Measurements from ENCODE around the gene PYCR2.

PYCR2 gene

GRCh38 chr1:225879521-225880221 lies 44.4 kb downstream of the PYCR2 start:
- DNase-seq (no peak), ATAC-seq (replicated peaks) (no peak)
- H3K4me3 Mint-ChIP-seq = peak overlapping the region; percentile 91 to 93
- H3K9me3 Mint-ChIP-seq = no peaks in the 10 kb centered on the region
- peaks cover 37% of the 10 kb centered on the region for H3K36me3 Mint-ChIP-seq (ENCODE audit: insufficient read depth)
- H3K4me1 Mint-ChIP-seq (ENCODE audit: low read depth in 2 of 2) = peaks cover 58 to 63% of the 10 kb centered on the region in 2 donors
- H3K27me3 Mint-ChIP-seq = no peaks in the 10 kb centered on the region
- peak overlapping the region; percentile 67 to 91 for H3K27ac Mint-ChIP-seq

- H3K27me3 Mint-ChIP-seq = no peaks in the 10 kb centered on the region
- peak overlapping the region; percentile 91 to 93 for H3K4me3 Mint-ChIP-seq
- DNase-seq (no peak), ATAC-seq (replicated peaks) (no peak)
- H3K36me3 Mint-ChIP-seq (ENCODE audit: insufficient read depth) = peaks cover 42% of the 10 kb centered on the region
- peak overlapping the region; percentile 67 to 91 for H3K27ac Mint-ChIP-seq
- peaks cover 57 to 67% of the 10 kb centered on the region in 2 donors for H3K4me1 Mint-ChIP-seq (ENCODE audit: low read depth in 2 of 2)
- H3K9me3 Mint-ChIP-seq = no peaks in the 10 kb centered on the region
Observed at GRCh38 chr1:225878282-225878681, 45.8 kb downstream of the PYCR2 start.

- H3K4me1 Mint-ChIP-seq (ENCODE audit: low read depth in 2 of 2) = peaks cover 58 to 64% of the 10 kb centered on the region in 2 donors
Observed at GRCh38 chr1:225877580-225877979, 46.5 kb downstream of the PYCR2 start.

GRCh38 chr1:225876900-225877510 lies 47.0 kb downstream of the PYCR2 start:
- Mint-ChIP-seq H3K9me3 (no peaks in the 10 kb centered on the region), H3K27ac (peak overlapping the region; percentile 49 to 67)

More at GRCh38 chr1:225877580-225877979, 46.5 kb downstream of the PYCR2 start:
- ATAC-seq (replicated peaks) (no peak), DNase-seq (no peak)
- H3K27me3 Mint-ChIP-seq = no peaks in the 10 kb centered on the region
- H3K4me3 Mint-ChIP-seq = peak overlapping the region; percentile 51 to 91
- H3K9me3 Mint-ChIP-seq = no peaks in the 10 kb centered on the region
- H3K27ac Mint-ChIP-seq = peak overlapping the region; percentile 49 to 67
- H3K36me3 Mint-ChIP-seq (ENCODE audit: insufficient read depth) = peaks cover 47% of the 10 kb centered on the region

GRCh38 chr1:225875044-225875815 lies 48.8 kb downstream of the PYCR2 start:
- H3K36me3 Mint-ChIP-seq (ENCODE audit: insufficient read depth) = peaks cover 66% of the 10 kb centered on the region
- H3K27ac Mint-ChIP-seq = peak overlapping the region; percentile 13 to 60
- H3K9me3 Mint-ChIP-seq = no peaks in the 10 kb centered on the region
- no peak overlapping the region for H3K4me3 Mint-ChIP-seq
- H3K4me1 Mint-ChIP-seq (ENCODE audit: low read depth in 2 of 2) = peaks cover 55 to 61% of the 10 kb centered on the region in 2 donors
- no peaks in the 10 kb centered on the region for H3K27me3 Mint-ChIP-seq
- ATAC-seq (replicated peaks) = peak; percentile 23
- DNase-seq = no peak

More at GRCh38 chr1:225876900-225877510, 47.0 kb downstream of the PYCR2 start:
- ATAC-seq (replicated peaks) (no peak), DNase-seq (no peak)
- H3K4me1 Mint-ChIP-seq (ENCODE audit: low read depth in 2 of 2) = peaks cover 59 to 64% of the 10 kb centered on the region in 2 donors
- H3K36me3 Mint-ChIP-seq (ENCODE audit: insufficient read depth) = peaks cover 50% of the 10 kb centered on the region
- peak overlapping the region; percentile 51 to 91 for H3K4me3 Mint-ChIP-seq
- H3K27me3 Mint-ChIP-seq = no peaks in the 10 kb centered on the region

- ATAC-seq (replicated peaks) = no peak
- peaks cover 73% of the 10 kb centered on the region for H3K36me3 Mint-ChIP-seq (ENCODE audit: insufficient read depth)
- H3K9me3 Mint-ChIP-seq = no peaks in the 10 kb centered on the region
- peaks cover 48 to 54% of the 10 kb centered on the region in 2 donors for H3K4me1 Mint-ChIP-seq (ENCODE audit: low read depth in 2 of 2)
- no peak for DNase-seq
- H3K27me3 Mint-ChIP-seq = no peaks in the 10 kb centered on the region
- no peak overlapping the region for H3K4me3 Mint-ChIP-seq
- H3K27ac Mint-ChIP-seq = peak overlapping the region; percentile 13 to 60
Observed at GRCh38 chr1:225874431-225874830, 49.6 kb downstream of the PYCR2 start.

GRCh38 chr1:225873281-225873850 lies 50.7 kb downstream of the PYCR2 start:
- DNase-seq (no peak), ATAC-seq (replicated peaks) (no peak)
- peaks cover 83% of the 10 kb centered on the region for H3K36me3 Mint-ChIP-seq (ENCODE audit: insufficient read depth)
- H3K27ac Mint-ChIP-seq = peak overlapping the region; percentile 44 to 52
- peak overlapping the region in 1 of 2 donors; percentile 41 for H3K4me3 Mint-ChIP-seq
- peaks cover 38 to 47% of the 10 kb centered on the region in 2 donors for H3K4me1 Mint-ChIP-seq (ENCODE audit: low read depth in 2 of 2)
- H3K9me3 Mint-ChIP-seq = no peaks in the 10 kb centered on the region
- H3K27me3 Mint-ChIP-seq = no peaks in the 10 kb centered on the region

GRCh38 chr1:225872075-225872430 lies 52.0 kb downstream of the PYCR2 start:
- no peak for ATAC-seq (replicated peaks)
- Mint-ChIP-seq H3K4me1 (ENCODE audit: low read depth in 2 of 2) (peaks cover 32 to 40% of the 10 kb centered on the region in 2 donors), H3K9me3 (no peaks in the 10 kb centered on the region), H3K4me3 (peak overlapping the region in 1 of 2 donors; percentile 56), H3K27ac (peak overlapping the region in 1 of 2 donors; percentile 76), H3K36me3 (ENCODE audit: insufficient read depth) (peaks cover 86% of the 10 kb centered on the region), H3K27me3 (no peaks in the 10 kb centered on the region)
- no peak for DNase-seq

- ATAC-seq (replicated peaks) = peak; percentile 81
Observed at GRCh38 chr1:225871359-225872074, 52.5 kb downstream of the PYCR2 start.

GRCh38 chr1:225870911-225871310 lies 53.1 kb downstream of the PYCR2 start:
- Mint-ChIP-seq H3K4me1 (ENCODE audit: low read depth in 2 of 2) (peaks cover 37 to 44% of the 10 kb centered on the region in 2 donors), H3K9me3 (no peaks in the 10 kb centered on the region), H3K27me3 (no peaks in the 10 kb centered on the region), H3K36me3 (ENCODE audit: insufficient read depth) (peaks cover 86% of the 10 kb centered on the region), H3K4me3 (no peak overlapping the region), H3K27ac (peak overlapping the region in 1 of 2 donors; percentile 71)
- DNase-seq = no peak
- ATAC-seq (replicated peaks) = no peak

More at GRCh38 chr1:225871359-225872074, 52.5 kb downstream of the PYCR2 start:
- Mint-ChIP-seq H3K4me1 (ENCODE audit: low read depth in 2 of 2) (peaks cover 34 to 43% of the 10 kb centered on the region in 2 donors), H3K27ac (peak overlapping the region in 1 of 2 donors; percentile 76), H3K27me3 (no peaks in the 10 kb centered on the region), H3K9me3 (no peaks in the 10 kb centered on the region), H3K4me3 (peak overlapping the region in 1 of 2 donors; percentile 56), H3K36me3 (ENCODE audit: insufficient read depth) (peaks cover 86% of the 10 kb centered on the region)
- no peak for DNase-seq
